ENCODE results near the gene LCN12.

The LCN12 gene

DNA sequence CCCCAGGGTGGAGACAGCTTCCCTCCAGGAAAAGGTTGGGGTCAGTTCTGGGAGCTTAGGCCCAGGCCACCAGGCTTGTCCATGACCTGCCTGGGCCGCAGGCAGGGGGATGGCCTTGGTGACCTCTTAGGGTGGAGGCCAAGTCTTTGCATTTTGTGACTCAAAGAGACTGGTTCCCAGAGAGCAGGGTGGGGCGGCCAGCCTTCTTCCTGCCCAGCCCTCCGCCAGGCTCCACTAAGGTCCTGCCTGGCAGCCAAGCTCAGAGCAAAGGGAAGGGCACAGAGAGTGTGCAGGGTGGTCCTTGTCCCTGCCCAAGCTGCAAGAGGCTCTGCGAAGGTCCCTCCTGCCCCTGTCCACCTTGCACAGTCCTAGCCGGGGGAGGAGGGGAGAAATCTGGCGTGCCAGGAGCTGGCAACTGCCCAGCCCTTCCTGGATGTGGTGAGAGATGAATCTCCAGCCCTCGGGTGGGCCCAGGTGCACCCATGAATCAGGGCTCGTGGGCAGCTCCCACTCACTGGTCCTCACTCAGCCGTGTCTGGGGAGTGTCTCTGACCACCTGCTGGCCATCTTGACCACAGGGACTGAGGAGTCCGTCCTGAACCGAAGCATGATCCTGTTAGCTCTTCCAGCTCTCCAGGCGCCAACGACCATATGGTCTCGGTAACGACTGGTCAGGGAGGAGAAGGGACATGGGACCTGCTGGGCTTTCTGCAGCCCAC lies 22.9 kb downstream of the LCN12 start:
- no peak for DNase-seq (ENCODE audit: low read depth)

GRCh38 chr9:136975644-136976043 lies 23.6 kb downstream of the LCN12 start:
- DNase-seq (ENCODE audit: low read depth), result no peak

DNA sequence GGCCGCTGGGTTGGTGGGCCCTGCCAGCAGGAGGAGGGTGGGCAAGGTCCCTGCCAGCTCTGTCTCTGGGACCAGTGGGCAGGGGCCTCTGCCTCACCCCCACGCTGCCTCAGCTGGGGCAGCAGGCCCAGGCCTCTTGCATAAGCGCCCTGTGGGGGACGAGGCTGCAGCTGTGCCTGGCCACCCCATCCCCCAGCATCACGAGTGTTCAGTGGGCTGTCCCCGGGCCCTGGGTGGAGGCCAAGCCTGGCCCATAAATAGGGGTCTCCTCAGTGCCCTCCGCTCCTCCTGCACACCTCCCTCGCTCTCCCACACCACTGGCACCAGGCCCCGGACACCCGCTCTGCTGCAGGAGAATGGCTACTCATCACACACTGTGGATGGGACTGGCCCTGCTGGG lies 25.1 kb downstream of the LCN12 start, which contains the start of gene PTGDS:
PTGDS (plus strand) TSS at position 282 of the 400 bp plus-strand sequence; CDS start at position 357, 75 bp downstream.
- DNase-seq (ENCODE audit: low read depth), result no peak

DNA sequence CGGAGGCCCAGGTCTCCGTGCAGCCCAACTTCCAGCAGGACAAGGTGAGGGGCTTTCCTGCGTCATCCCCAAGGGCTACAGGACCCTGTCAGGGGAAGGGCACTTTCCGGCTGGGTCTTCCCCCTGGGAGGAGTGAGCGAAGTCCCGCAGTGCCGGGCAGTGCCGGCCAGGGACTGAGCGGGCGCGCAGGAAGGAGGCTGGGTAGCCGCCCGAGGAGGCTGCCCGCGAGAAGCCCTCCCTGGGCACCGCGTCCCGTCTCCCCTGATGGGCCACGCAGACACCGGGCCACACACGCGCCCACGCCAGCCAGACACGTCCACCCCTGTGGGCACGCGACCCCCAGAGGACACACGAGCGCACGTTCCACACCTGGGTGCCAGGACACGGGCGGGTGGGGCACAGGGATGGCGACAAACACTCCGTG lies 25.6 kb downstream of the LCN12 start:
- no peak for DNase-seq (ENCODE audit: low read depth)

GRCh38 chr9:136978073-136978864 lies 26.2 kb downstream of the LCN12 start:
- DNase-seq (ENCODE audit: low read depth), result peak; percentile 71

- DNase-seq (ENCODE audit: low read depth), result no peak
Measured at GRCh38 chr9:136978865-136979544, 26.9 kb downstream of the LCN12 start.

DNA sequence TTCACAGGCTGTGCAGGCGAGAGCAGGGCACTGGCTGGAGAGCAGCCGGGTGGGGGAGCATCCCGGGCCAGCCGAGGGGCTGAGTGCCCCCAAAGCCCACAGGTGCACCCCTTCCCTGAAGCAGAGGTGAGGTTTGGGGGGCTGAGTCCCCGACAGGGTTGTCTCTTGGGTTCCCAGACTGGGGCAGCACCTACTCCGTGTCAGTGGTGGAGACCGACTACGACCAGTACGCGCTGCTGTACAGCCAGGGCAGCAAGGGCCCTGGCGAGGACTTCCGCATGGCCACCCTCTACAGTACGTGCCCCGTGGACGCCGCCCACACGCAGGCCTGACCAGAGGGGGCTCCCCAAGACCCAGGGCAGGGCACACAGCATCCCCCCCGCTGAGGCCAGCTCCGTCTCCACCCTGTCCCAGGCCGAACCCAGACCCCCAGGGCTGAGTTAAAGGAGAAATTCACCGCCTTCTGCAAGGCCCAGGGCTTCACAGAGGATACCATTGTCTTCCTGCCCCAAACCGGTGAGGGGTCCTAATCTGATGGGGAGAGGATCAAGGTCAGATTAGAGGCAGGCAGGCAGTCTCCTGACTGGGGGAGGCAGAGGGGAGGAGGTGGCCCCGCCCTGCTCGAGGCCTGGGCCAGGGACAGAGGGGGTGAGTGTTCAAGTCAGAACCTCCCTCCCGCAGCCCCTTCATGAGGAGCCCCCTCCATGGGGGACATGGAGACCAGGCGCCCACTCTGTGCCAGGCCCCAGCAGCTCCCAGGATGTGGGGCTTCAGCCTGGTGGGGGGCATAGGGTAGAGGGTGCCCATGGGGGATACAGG lies 27.9 kb downstream of the LCN12 start:
- DNase-seq (ENCODE audit: low read depth), result no peak

DNA sequence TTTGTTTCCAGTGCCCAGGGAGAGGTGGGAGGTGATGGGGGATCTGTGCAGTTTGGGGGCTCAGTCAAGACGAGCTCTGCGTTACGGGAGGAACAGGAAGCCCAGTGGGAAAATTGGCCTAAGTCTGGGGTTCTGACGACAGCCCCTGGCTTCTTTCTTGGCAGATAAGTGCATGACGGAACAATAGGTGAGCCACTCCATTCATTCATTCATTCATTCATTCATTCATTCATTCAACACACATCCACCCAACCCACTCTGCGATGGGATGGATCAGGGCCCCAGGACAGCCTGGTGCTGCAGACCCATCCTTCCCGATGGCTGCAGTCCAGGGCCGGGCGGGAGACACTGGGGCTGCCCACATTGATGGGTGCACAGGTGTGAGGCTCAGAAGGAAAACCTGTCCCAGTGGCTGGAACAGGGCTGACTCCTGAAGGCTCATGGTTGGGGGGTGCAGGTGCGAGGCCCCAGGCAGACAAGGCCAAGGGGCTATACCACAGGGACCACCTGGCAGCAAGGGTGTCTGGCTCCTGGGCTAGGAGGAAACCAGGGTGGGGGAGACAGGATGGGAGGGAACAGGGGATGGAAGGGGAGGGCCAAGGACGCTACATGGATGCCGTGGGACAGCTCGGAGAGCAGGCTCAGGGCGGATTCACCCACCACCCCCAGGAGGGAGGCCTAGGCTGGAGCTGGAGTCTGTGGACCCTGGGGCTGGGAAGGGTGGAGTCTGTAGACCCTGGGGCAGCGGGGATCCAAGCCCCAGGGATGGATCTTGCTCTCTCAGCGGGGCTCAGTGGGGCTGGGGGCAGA lies 28.8 kb downstream of the LCN12 start:
- no peak for DNase-seq (ENCODE audit: low read depth)

- no peak for DNase-seq (ENCODE audit: low read depth)
Measured at GRCh38 chr9:136981588-136982231, 29.6 kb downstream of the LCN12 start.

GRCh38 chr9:136982232-136983051 lies 30.4 kb downstream of the LCN12 start, which contains the start of gene LCNL1:
TSS of gene LCNL1 (plus strand) at chr9:136982993. CDS start at chr9:136983587, 594 bp downstream.
- no peak for DNase-seq (ENCODE audit: low read depth)

- DNase-seq (ENCODE audit: low read depth), result no peak
Measured at GRCh38 chr9:136983167-136983566, 31.1 kb downstream of the LCN12 start.

- no peak for DNase-seq (ENCODE audit: low read depth)
Measured at GRCh38 chr9:136983656-136984314, 31.7 kb downstream of the LCN12 start.

- no peak for DNase-seq (ENCODE audit: low read depth)
Measured at GRCh38 chr9:136984464-136985026, 32.5 kb downstream of the LCN12 start.

DNA sequence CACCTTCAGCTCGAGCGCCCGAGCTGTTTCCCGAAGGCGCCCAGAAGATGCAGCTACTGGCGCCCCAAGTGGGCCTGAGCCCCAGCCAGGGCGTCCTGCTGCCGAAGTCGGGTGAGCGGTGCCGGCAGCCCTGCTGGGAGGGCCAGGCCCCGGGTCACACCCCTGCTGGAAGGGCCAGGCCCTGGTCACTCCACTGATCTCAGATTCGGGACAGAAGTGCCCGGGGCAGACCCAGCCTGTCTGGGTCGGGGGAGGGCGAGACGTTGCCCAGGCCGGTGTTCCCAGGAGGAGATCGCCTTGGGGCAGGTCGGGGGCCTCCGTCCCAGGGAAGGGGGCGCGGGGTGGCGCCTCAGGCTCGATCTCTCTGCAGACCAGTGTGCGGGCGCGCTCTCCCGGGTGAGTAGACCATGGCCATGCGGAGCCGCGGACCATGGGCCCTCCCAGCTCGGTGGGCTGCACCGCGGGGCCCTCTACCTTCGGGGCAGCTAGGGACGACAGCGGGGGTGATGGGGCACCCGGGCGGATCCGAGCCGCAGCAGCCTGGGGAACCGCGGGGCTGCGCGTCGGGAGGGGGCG lies 33.0 kb downstream of the LCN12 start:
- DNase-seq (ENCODE audit: low read depth), result no peak

- no peak for DNase-seq (ENCODE audit: low read depth)
Measured at GRCh38 chr9:136985853-136986252, 33.8 kb downstream of the LCN12 start.

DNA sequence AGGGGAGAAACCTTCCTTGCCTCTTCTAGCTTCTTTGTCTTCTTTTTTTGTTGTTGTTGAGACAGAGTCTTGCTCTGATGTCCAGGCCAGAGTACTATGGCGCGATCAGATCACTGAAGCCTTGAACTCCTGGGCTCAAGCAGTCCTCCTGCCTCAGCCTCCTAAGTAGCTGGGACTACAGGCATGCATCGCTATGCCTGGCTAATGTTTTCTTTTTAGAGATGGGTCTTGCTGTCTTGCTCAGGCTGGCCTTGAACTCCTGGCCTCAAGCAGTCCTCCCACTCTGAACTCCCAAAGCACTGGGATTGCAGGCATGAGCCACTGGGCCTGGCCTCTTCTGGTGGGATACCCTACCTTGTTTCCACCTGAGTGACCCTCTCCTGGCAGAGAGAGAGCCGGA lies 36.8 kb downstream of the LCN12 start:
- no peak for DNase-seq (ENCODE audit: low read depth)

DNA sequence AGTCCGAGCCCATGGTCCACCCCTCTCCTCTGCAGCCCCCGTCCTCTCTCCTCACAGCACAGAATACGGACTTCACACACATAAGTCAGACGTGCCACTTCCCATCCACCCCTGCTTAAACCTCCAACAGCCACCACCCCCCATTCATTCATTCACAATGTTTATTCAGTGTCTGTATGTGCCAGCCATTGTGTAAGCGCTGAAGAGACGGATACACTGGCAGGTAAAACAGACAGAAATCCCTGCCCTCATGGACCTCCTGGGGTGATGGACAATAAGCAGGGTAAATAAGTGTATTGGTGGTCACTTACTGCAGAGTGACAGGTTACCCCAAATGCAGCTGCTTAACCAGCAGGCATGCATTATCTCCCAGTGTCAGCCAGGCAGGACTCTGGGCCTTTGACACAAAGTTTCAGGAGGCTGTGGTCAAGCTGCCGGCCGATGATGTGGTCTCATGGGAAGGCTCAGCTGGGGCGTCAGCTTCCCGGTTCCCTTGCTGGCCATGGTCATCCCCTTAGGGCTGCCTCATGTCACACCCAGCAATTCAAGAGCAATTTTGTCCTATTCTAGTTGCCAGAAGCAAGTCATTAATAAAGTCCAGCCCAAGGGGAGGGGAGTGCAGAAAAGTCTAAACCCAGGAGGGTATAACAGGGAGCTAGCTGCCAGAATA lies 38.3 kb downstream of the LCN12 start:
- DNase-seq (ENCODE audit: low read depth), result no peak

Data from activated T-helper 9 cell treated with anti-CD3 and anti-CD28 coated beads, Interleukin-2, amount 50 U/mL, for 16 hours (primary cell).